AG10803 (cell line): ENCODE data around the gene LRP1-AS.
"Not testable (repeated sequence)": the region's sequence is repeated elsewhere in the genome, so short reads cannot be mapped to it uniquely, and the experiment has no call there.

Experiments
- DNase-seq: peaks from one replicate; pipeline ENCODE4 v3.0.0; 2010; ENCODE audit warnings: low read depth
- H3K4me3 ChIP-seq: 2 replicates; pipeline ENCODE4 v1.5.1; 2011; ENCODE audit warnings: mild to moderate bottlenecking, low read length, control low read depth
- CTCF ChIP-seq: conservative IDR thresholded peaks from 2 replicates; pipeline ENCODE4 v1.5.1; 2011; ENCODE audit warnings: mild to moderate bottlenecking, low read length, control low read depth, inconsistent platforms

LRP1-AS gene

GRCh38 chr12:57123813-57124212, 23.6 kb downstream of the LRP1-AS start:
- H3K4me3 ChIP-seq, result no peak overlapping the region
- DNase-seq, result no peak
- no peak for TF ChIP-seq CTCF

GRCh38 chr12:57120718-57121117, 26.7 kb downstream of the LRP1-AS start:
- H3K4me3 ChIP-seq, DNase-seq: not testable (repeated sequence)

GRCh38 chr12:57119294-57120085, 27.9 kb downstream of the LRP1-AS start:
- H3K4me3 ChIP-seq, result no peak overlapping the region
- no peak for TF ChIP-seq CTCF
- no peak for DNase-seq

GRCh38 chr12:57118711-57119271, 28.6 kb downstream of the LRP1-AS start:
- TF ChIP-seq CTCF, result no peak
- DNase-seq, result no peak
- H3K4me3 ChIP-seq, result no peak overlapping the region

GRCh38 chr12:57116580-57117281, 30.7 kb downstream of the LRP1-AS start:
- TF ChIP-seq CTCF, result no peak
- no peak overlapping the region for H3K4me3 ChIP-seq

GRCh38 chr12:57112492-57113294, 34.7 kb downstream of the LRP1-AS start:
- TF ChIP-seq CTCF, result peak; percentile 83
- H3K4me3 ChIP-seq, result peak overlapping the region; percentile 39
- DNase-seq, result no peak

More at GRCh38 chr12:57116580-57117281, 30.7 kb downstream of the LRP1-AS start:
- DNase-seq, result no peak
